DMS153 treated with DMSO at 0.1 percent for 48 hours (cell line): Measurements from ENCODE around the gene EDA.

Experiments used
- DNase-seq: peaks from one replicate; lab custom pipeline; 2025; ENCODE audit not compliant: unreplicated experiment; lab: John Stamatoyannopoulos, UW

Gene EDA

DNA sequence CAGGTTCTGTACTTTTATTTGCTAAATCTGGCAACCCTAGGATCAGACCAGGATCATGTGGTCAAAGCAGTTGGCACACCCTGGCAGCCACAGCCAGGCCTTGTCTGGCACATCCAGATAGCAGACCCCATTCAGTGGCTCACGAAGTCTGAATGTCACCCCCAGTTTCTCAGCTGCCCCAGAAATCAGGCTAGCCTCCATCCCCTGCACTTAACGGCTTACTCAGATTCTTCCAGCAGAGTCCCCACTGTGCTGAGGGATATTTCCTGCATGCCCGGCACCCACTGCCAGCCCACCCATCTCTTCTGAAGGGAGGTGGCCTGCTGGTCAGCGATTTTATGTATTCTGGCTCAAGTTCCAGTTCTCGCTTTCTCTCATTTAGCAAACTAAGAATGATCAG, 438.5 kb downstream of the EDA start:
- no peak for DNase-seq

GRCh38 chrX:70062076-70062475, 446.2 kb downstream of the EDA start, which contains the start of gene OTUD6A:
TSS of gene OTUD6A (plus strand) at chrX:70062457. CDS start at chrX:70062525, 68 bp downstream.
- no peak for DNase-seq

DNA sequence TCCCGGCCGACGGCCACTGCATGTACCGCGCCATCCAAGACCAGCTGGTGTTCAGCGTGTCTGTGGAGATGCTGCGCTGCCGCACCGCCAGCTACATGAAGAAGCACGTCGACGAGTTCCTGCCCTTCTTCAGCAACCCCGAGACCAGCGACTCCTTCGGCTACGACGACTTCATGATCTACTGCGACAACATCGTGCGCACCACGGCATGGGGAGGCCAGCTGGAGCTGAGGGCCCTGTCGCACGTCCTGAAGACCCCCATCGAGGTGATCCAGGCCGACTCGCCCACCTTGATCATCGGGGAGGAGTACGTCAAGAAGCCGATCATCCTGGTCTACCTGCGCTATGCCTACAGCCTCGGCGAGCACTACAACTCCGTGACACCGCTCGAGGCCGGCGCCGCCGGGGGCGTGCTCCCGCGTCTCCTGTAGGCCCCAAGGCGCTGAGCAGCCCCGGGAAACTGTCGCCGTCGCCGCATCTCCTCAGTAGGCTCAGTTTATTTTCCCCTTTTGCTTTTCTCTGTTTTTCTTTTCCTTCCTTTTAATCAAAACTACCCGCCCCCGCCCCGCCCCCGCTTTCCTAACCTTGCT, 447.1 kb downstream of the EDA start:
- DNase-seq = no peak

GRCh38 chrX:70066646-70067045, 450.7 kb downstream of the EDA start:
- no peak for DNase-seq

- no peak for DNase-seq
These were observed 463.4 kb downstream of the EDA start for GRCh38 chrX:70079297-70079696.

DNA sequence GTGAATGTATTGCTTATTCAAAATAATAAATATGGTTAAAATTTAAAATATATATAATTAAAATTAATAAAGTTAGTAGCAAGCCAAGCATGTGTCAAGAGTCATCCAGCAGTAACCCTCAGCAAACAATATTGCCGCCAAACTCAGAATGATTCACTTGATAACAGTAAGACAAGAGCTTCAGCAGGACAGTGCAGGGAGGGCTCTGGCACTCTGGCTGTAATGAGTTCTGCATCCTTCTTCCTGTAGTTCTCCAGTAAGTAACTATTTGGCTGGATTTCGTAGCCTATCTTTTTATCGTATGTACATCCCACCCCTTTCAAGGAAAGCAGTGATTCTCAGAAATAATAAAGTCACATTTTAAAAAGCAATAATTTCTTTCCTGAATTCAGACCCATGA, 464.0 kb downstream of the EDA start:
- DNase-seq = no peak

GRCh38 chrX:70082723-70083122, 466.8 kb downstream of the EDA start:
- DNase-seq = no peak

DNA sequence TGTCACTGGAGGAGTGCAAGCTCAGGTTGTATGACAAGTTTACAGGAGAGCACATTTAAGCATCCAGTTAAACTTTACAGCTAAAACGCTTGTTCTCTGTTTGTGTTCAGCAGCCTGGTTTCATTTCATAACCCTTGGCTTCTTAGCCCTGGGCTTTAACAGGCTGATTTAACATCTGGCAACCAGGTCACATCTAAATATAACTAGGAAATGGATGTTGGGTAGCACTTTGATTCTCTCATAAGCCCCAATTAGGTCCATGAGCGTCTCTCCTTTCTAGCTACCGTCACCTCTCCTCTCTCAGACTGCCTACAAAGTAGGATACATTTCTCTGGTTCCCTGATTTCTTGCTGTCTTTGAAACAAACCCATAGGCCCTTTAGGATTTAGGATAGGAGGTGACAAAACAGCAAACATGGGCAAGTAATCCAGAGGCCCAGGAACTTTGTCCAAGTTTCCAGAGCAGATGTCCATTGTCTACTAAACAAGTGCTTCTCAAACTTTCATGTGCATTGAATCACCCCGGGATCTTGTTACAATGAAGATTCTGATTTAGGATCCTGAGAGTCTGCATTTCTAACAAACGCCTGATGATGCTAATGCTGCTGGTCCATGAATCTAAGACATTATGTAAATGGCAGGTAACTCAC, 468.8 kb downstream of the EDA start:
- DNase-seq = no peak

DNA sequence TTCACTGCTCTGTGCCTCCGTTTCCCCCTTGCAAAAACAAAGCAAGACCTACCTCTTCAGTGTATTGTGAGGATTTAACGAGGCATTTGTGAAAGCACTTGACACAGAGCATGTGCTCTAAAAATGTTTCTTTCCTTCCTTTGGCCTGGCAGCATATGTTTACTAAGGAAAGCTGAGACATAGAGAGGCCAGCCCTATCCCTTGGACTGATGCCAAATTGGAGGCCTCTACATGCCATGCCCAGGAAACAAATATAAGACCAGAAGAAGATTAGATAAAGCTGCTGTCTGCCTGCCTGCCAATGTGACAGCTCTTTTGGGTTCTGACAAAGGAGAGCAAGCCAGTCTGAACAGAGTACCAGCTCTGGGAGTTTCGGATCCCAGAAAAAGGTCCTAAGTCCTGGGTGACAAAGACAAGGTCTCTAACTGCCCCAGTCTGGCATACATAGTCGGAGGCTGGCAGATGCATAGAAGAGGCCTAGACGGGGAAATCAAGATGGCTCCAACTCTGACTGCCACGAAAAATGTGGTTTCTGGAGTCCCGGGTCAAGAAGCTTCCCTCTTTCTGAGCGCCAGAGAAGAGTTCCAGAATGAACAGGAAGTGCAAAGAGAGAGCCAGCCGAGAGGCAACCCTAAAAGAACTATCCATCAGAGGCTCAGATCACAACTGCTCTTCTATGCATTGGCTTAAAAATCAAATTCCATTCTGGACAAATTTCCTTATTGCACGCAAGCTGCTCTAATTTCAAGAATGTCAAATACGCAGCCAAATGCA, 472.1 kb downstream of the EDA start:
- DNase-seq = no peak

- no peak for DNase-seq
These were observed 472.8 kb downstream of the EDA start for GRCh38 chrX:70088751-70089150.
